K562 (cell line): ENCODE data around the gene ZDHHC8. TPM values are rescaled to one million over a fixed set of nuclear protein-coding genes. Genes with fewer than 3 reads are reported as not detected.

Experiments used
- ARHGAP35 ChIP-seq: fragments of 450-650 bp; IDR thresholded peaks from 2 replicates; pipeline ENCODE4 v1.6.1; 2018; ENCODE audit not compliant: partially characterized antibody
- BHLHE40 ChIP-seq: IDR thresholded peaks from 2 replicates; pipeline ENCODE4 v1.6.1; 2011; ENCODE audit warnings: low read length, improper control_type of control experiment
- C11orf30 ChIP-seq: fragments of 450-650 bp; IDR thresholded peaks from 2 replicates; pipeline ENCODE4 v1.6.1; 2016; ENCODE audit warnings: low read depth, mild to moderate bottlenecking
- CTCFL ChIP-seq: IDR thresholded peaks from 2 replicates; pipeline ENCODE4 v1.6.1; 2011; ENCODE audit warnings: borderline replicate concordance, low read depth, mild to moderate bottlenecking, moderate library complexity, low read length; ENCODE audit not compliant: insufficient read depth, poor library complexity, severe bottlenecking
- E2F1 ChIP-seq: sonication (generic); formaldehyde crosslinking; IDR thresholded peaks from 2 replicates; pipeline ENCODE4 v1.8.1; 2023; ENCODE audit warnings: mild to moderate bottlenecking, missing genetic modification reagents, moderate library complexity
- E2F3 ChIP-seq: fragments of 250-450 bp; sonication (Bioruptor Pico); IDR thresholded peaks from 2 replicates; pipeline ENCODE4 v1.4.0; 2020; ENCODE audit warnings: mild to moderate bottlenecking
- ELK1 ChIP-seq: sonication (generic); formaldehyde crosslinking; IDR thresholded peaks from 2 replicates; pipeline ENCODE4 v1.8.1; 2022; ENCODE audit warnings: missing genetic modification reagents
- GTF2A2 ChIP-seq: IDR thresholded peaks from 2 replicates; pipeline ENCODE4 v1.6.1; 2016; ENCODE audit warnings: mild to moderate bottlenecking, missing genetic modification characterization, missing compliant biosample characterization
- KAT8 ChIP-seq: fragments of 450-650 bp; IDR thresholded peaks from 2 replicates; pipeline ENCODE4 v1.6.1; 2016; ENCODE audit warnings: low read depth, mild to moderate bottlenecking
- KDM5B ChIP-seq: fragments of 200-600 bp; sonication (generic); IDR thresholded peaks from 2 replicates; pipeline ENCODE4 v1.6.1; 2012; ENCODE audit warnings: low read depth, mild to moderate bottlenecking, moderate library complexity, low read length, control low read depth, inconsistent platforms; ENCODE audit not compliant: insufficient replicate concordance
- KLF6 ChIP-seq: fragments of 250-450 bp; sonication (Bioruptor Pico); IDR thresholded peaks from 2 replicates; pipeline ENCODE4 v1.4.0; 2020; ENCODE audit warnings: mild to moderate bottlenecking, moderate library complexity, borderline replicate concordance
- MEIS2 ChIP-seq: fragments of 450-650 bp; IDR thresholded peaks from 2 replicates; pipeline ENCODE4 v1.6.1; 2014; ENCODE audit warnings: mild to moderate bottlenecking; ENCODE audit not compliant: partially characterized antibody
- NR2C1 ChIP-seq, 2 experiments: fragments of 450-650 bp; IDR thresholded peaks; 2 replicates each; pipeline ENCODE4 v1.6.1; 2017; ENCODE audit warnings: mild to moderate bottlenecking in 2 of 2, antibody characterized with exemption in 1 of 2, inconsistent platforms in 1 of 2, missing compliant biosample characterization in 1 of 2, missing genetic modification characterization in 1 of 2
- POLR2A ChIP-seq: fragments of 450-650 bp; conservative IDR thresholded peaks from 2 replicates; pipeline ENCODE4 v1.6.1; 2016
- SAP30 ChIP-seq: fragments of 200-600 bp; sonication (generic); IDR thresholded peaks from 2 replicates; pipeline ENCODE4 v1.6.1; 2012; ENCODE audit warnings: borderline replicate concordance, low read depth, mild to moderate bottlenecking, moderate library complexity, low read length, control low read depth, inconsistent platforms; ENCODE audit not compliant: insufficient read depth, poor library complexity, severe bottlenecking
- ZBTB2 ChIP-seq: fragments of 450-650 bp; IDR thresholded peaks from 2 replicates; pipeline ENCODE4 v1.6.1; 2016; ENCODE audit warnings: antibody characterized with exemption
- ZNF263 ChIP-seq: sonication (generic); formaldehyde crosslinking; IDR thresholded peaks from 2 replicates; pipeline ENCODE4 v1.8.0; 2022; ENCODE audit warnings: mild to moderate bottlenecking, missing genetic modification reagents, borderline replicate concordance
- ZNF583 ChIP-seq: fragments of 250-450 bp; sonication (Bioruptor Pico); IDR thresholded peaks from 2 replicates; pipeline ENCODE4 v1.4.0; 2020
- polyA plus RNA-seq, 8 experiments: library from polyadenylated mRNA; depleted of rRNA in 4 of 8; stranded (reverse) in 5 of 8; unstranded in 3 of 8; fragments of >200 nt; fragmentation: Nextera tagmentation in 2 of 8; fragmentation: Illumina TruSeq in 1 of 8; extraction: Ambion mirVana in 2 of 8; extraction: Trizol in 1 of 8; gene quantifications; 2 replicates each; pipeline versions ENCODE4 v1.2.1 to v1.2.3, GENCODE V29; 2011 to 2014; ENCODE audit warnings: inconsistent platforms in 1 of 8, missing spikeins in 1 of 8
- total RNA-seq, 7 experiments: library from RNA; depleted of rRNA in 6 of 7; stranded (reverse); fragments of >200 nt in 6 of 7; fragmentation: Illumina TruSeq in 2 of 7; extraction: Trizol in 2 of 7; gene quantifications; 2 replicates each; pipeline versions ENCODE4 v1.2.1 to v1.2.3, GENCODE V29; 2011 to 2021; ENCODE audit warnings: low replicate concordance in 1 of 7
- TF ChIP-seq, protein P1 (sequence below), 2 experiments: fragments of 450-650 bp; IDR thresholded peaks; 2 replicates each; pipeline ENCODE4 v1.6.1; 2018; ENCODE audit warnings: mild to moderate bottlenecking in 2 of 2, low read depth in 1 of 2; ENCODE audit not compliant: partially characterized antibody in 2 of 2

Gene ZDHHC8
- total and polyA plus RNA-seq, 9 of the 15 experiments (the other 6 are each of a cell fraction or from before 2014, with no cell fraction given): 0.04 to 109 (median 16.4) TPM

DNA sequence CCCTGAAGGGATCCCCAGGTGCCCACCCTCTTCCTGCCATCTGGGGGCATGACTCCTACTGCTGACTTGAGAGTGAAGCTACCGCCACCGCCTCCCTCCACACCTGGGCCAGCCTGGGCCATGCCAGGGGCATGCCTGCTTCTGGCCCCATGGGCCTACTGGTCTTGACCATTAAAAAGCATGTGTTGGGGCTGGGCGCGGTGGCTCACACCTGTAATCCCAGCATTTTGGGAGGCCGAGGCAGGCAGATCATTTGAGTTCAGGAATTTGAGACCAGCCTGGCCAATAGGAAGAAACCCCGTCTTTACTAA is 56.9 kb downstream of the ZDHHC8 start (continued):
- TF ChIP-seq SAP30 (no peak), MEIS2 (no peak), E2F3 (CRISPR knock-in tag) (no peak), ZNF263 (no peak), KLF6 (CRISPR knock-in tag) (no peak), BHLHE40 (no peak), KDM5B (no peak), NR2C1 (IDR thresholded peaks at IDR 0.05) (no peak), NR2C1 (tag; IDR thresholded peaks at IDR 0.05) (no peak), CTCFL (no peak), ZNF583 (CRISPR knock-in tag) (no peak), ARHGAP35 (no peak), ZBTB2 (no peak), POLR2A (no peak), C11orf30 (no peak), E2F1 (peak; percentile 25; the same call in 1 of the 2 replicates), ELK1 (CRISPR knock-in tag) (0 out of 2 replicates have a peak, but pooled peaks have one; percentile 15), KAT8 (no peak), GTF2A2 (tag) (no peak)
- TF ChIP-seq, protein P1, sequence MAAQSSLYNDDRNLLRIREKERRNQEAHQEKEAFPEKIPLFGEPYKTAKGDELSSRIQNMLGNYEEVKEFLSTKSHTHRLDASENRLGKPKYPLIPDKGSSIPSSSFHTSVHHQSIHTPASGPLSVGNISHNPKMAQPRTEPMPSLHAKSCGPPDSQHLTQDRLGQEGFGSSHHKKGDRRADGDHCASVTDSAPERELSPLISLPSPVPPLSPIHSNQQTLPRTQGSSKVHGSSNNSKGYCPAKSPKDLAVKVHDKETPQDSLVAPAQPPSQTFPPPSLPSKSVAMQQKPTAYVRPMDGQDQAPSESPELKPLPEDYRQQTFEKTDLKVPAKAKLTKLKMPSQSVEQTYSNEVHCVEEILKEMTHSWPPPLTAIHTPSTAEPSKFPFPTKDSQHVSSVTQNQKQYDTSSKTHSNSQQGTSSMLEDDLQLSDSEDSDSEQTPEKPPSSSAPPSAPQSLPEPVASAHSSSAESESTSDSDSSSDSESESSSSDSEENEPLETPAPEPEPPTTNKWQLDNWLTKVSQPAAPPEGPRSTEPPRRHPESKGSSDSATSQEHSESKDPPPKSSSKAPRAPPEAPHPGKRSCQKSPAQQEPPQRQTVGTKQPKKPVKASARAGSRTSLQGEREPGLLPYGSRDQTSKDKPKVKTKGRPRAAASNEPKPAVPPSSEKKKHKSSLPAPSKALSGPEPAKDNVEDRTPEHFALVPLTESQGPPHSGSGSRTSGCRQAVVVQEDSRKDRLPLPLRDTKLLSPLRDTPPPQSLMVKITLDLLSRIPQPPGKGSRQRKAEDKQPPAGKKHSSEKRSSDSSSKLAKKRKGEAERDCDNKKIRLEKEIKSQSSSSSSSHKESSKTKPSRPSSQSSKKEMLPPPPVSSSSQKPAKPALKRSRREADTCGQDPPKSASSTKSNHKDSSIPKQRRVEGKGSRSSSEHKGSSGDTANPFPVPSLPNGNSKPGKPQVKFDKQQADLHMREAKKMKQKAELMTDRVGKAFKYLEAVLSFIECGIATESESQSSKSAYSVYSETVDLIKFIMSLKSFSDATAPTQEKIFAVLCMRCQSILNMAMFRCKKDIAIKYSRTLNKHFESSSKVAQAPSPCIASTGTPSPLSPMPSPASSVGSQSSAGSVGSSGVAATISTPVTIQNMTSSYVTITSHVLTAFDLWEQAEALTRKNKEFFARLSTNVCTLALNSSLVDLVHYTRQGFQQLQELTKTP (IDR thresholded peaks at IDR 0.05; ENCODE audit: low read depth in 1 of 2, partially characterized antibody in 2 of 2): no peak
